Panc1 (cell line): Measurements from ENCODE around the gene HES5. TPM values are rescaled to one million over a fixed set of nuclear protein-coding genes. Genes with fewer than 3 reads are reported as not detected.

Experiments
- ATAC-seq: fragments of 200-7000 bp; cut with Tn5 transposase; 2 replicates; pipeline ENCODE4 v1.9.1; 2020; ENCODE audit warnings: mild to moderate bottlenecking, moderate library complexity
- BruUV-seq: library from RNA; stranded (reverse); fragments of 400-500 nt; replicated peaks from 2 replicates; lab custom pipeline; 2021; lab: Mats Ljungman, UMichigan
- CTCF ChIA-PET: fragments of 300-600 bp; sonication (Branson Sonifier 250); formaldehyde crosslinking; loops from one replicate; lab custom pipeline; 2022; ENCODE audit warnings: antibody characterized with exemption; lab: Charles Lee
- POLR2A ChIA-PET: fragments of 300-600 bp; sonication (Branson Sonifier 250); formaldehyde crosslinking; loops from one replicate; lab custom pipeline; 2022; ENCODE audit warnings: antibody characterized with exemption; lab: Charles Lee
- DNase-seq: peaks from one replicate; pipeline ENCODE4 v3.0.0-alpha.2; 2010; ENCODE audit warnings: low read depth, low spot score
- H3K27ac ChIP-seq: 2 replicates; pipeline ENCODE4 v1.5.1; 2011; ENCODE audit warnings: mild to moderate bottlenecking, low read length, inconsistent platforms
- H3K27me3 ChIP-seq: fragments of 200-500 bp; sonication (Bioruptor generic); 2 replicates; pipeline ENCODE4 v1.6.0; 2014; ENCODE audit warnings: low read length, inconsistent platforms; ENCODE audit not compliant: control insufficient read depth, insufficient read depth
- H3K36me3 ChIP-seq: fragments of 200-500 bp; sonication (Bioruptor generic); 2 replicates; pipeline ENCODE4 v1.5.1; 2014; ENCODE audit warnings: inconsistent platforms, mild to moderate bottlenecking, low read length, moderate library complexity; ENCODE audit not compliant: control insufficient read depth, insufficient read depth
- H3K4me1 ChIP-seq: 2 replicates; pipeline ENCODE4 v1.5.1; 2011; ENCODE audit warnings: inconsistent platforms, mild to moderate bottlenecking, low read length, moderate library complexity; ENCODE audit not compliant: control insufficient read depth, insufficient read depth
- H3K4me3 ChIP-seq, 2 experiments: 2 replicates each; pipeline ENCODE4 v1.5.1; 2011 to 2012; ENCODE audit warnings: low read depth in 2 of 2, low read length in 2 of 2, mild to moderate bottlenecking in 2 of 2, inconsistent platforms in 1 of 2, moderate library complexity in 1 of 2
- H3K9me3 ChIP-seq: fragments of 200-500 bp; sonication (Bioruptor generic); 2 replicates; pipeline ENCODE4 v1.5.1; 2014; ENCODE audit warnings: low read depth, mild to moderate bottlenecking, inconsistent platforms, low read length, moderate library complexity; ENCODE audit not compliant: control insufficient read depth, insufficient read depth
- CTCF ChIP-seq: fragments of 450-650 bp; IDR thresholded peaks from 2 replicates; pipeline ENCODE4 v1.5.1; 2017; ENCODE audit warnings: mild to moderate bottlenecking
- POLR2AphosphoS5 ChIP-seq: IDR thresholded peaks from 2 replicates; pipeline ENCODE4 v1.6.1; 2012; ENCODE audit warnings: mild to moderate bottlenecking, low read depth, low read length, moderate library complexity
- REST ChIP-seq, 2 experiments: IDR thresholded peaks; 2 replicates each; pipeline ENCODE4 v1.6.1; 2011 to 2012; ENCODE audit warnings: low read depth in 2 of 2, control low read depth in 1 of 2, low read length in 1 of 2, mild to moderate bottlenecking in 1 of 2, moderate library complexity in 1 of 2; ENCODE audit not compliant: insufficient read depth in 1 of 2
- SIN3A ChIP-seq: IDR thresholded peaks from 2 replicates; pipeline ENCODE4 v1.6.1; 2012; ENCODE audit warnings: low read depth, mild to moderate bottlenecking, low read length, moderate library complexity, borderline replicate concordance; ENCODE audit not compliant: insufficient read depth
- TCF7L2 ChIP-seq: IDR thresholded peaks from 2 replicates; pipeline ENCODE4 v1.6.1; 2011; ENCODE audit warnings: mild to moderate bottlenecking, low read depth, low read length, inconsistent platforms
- in situ Hi-C: cut with HindIII; loops from 2 replicates; pipeline ENCODE4 v1.10.0; 2016; ENCODE audit warnings: low sequenced_read_pairs, low pct_unique_long_range_greater_than_20kb
- intact Hi-C: fragments of 100-400 bp; cut with micrococcal nuclease; formaldehyde crosslinking; loops from one replicate; pipeline ENCODE4 v1.10.0; 2022; ENCODE audit not compliant: unreplicated experiment
- total RNA-seq: library from RNA; stranded (reverse); gene quantifications from one replicate; pipeline ENCODE4 v1.2.1, GENCODE V29; 2021; ENCODE audit not compliant: unreplicated experiment

The HES5 gene
- total RNA-seq, 1 experiment from 2014 or later: not detected

GRCh38 chr1:2546515-2547209 is 16.6 kb upstream of the HES5 start:
- H3K9me3 ChIP-seq: no peaks in the 10 kb centered on the region
- H3K27ac ChIP-seq: peak overlapping the region; percentile 79
- DNase-seq (no peak), ATAC-seq (peak; percentile 73)
- TSS peak; percentile 70 for BruUV-seq
- CTCF ChIA-PET: interaction anchor here (0.6 to 1.8 kb wide), 5 partner anchors 9 to 155 kb away, joined by 3 to 7 read pairs (median 3); partner anchors contain the start of genes MORN1 and RER1
- peaks cover 55% of the 10 kb centered on the region for H3K4me1 ChIP-seq
- TF ChIP-seq TCF7L2 (no peak), CTCF (peak; percentile 22), REST (IDR thresholded peaks at IDR 0.05; ENCODE audit: insufficient read depth in 1 of 2, low read depth in 2 of 2, low read length in 1 of 2) (no peak), SIN3A (0 out of 2 replicates have a peak, but pooled peaks have one; percentile 33), POLR2AphosphoS5 (no peak; the same call in 1 of the 2 replicates)
- H3K27me3 ChIP-seq: no peaks in the 10 kb centered on the region
- intact Hi-C loops: loop anchor here (2.0 to 10.0 kb wide), 2 partner anchors 82 to 134 kb away; partner anchors contain the start of gene PEX10
- in situ Hi-C loops: no loop called here
- no peaks in the 10 kb centered on the region for H3K36me3 ChIP-seq
- POLR2A ChIA-PET: no interaction called here
- H3K4me3 ChIP-seq: peak overlapping the region; percentile 60 to 76

GRCh38 chr1:2545754-2546514 is 15.9 kb upstream of the HES5 start:
- ATAC-seq (peak; percentile 64), DNase-seq (no peak)
- ChIA-PET POLR2A (no interaction called here), CTCF (no interaction called here)
- in situ Hi-C loops: no loop called here
- H3K27me3 ChIP-seq: no peaks in the 10 kb centered on the region
- H3K36me3 ChIP-seq: no peaks in the 10 kb centered on the region
- peak overlapping the region; percentile 60 to 76 for H3K4me3 ChIP-seq
- BruUV-seq: no TSS peak
- H3K27ac ChIP-seq: peak overlapping the region; percentile 79
- no peaks in the 10 kb centered on the region for H3K9me3 ChIP-seq
- intact Hi-C loops: loop anchor here (2.0 to 10.0 kb wide), 2 partner anchors 81 to 133 kb away; partner anchors contain the start of gene PEX10
- TF ChIP-seq SIN3A (peak; percentile 40; the same call in 1 of the 2 replicates), REST (IDR thresholded peaks at IDR 0.05; ENCODE audit: insufficient read depth in 1 of 2, low read depth in 2 of 2, low read length in 1 of 2) (peak in 1 of 2 experiments; percentile 17; a peak in 1 of 4 replicates), CTCF (no peak), POLR2AphosphoS5 (no peak; the same call in 1 of the 2 replicates), TCF7L2 (no peak)
- H3K4me1 ChIP-seq: peaks cover 57% of the 10 kb centered on the region
